ENCODE data around the gene ATP10A. TPM values are rescaled to one million over a fixed set of nuclear protein-coding genes. Genes with fewer than 3 reads are reported as not detected.

Gene ATP10A
- total RNA-seq, 4 donors from 2014 or later, result 14.1 to 44.3 (median 23.1) TPM

GRCh38 chr15:25664761-25665160 is 198.4 kb downstream of the ATP10A start:
- no peak for TF ChIP-seq CTCF (IDR thresholded peaks at IDR 0.05; ENCODE audit: low read depth)

DNA sequence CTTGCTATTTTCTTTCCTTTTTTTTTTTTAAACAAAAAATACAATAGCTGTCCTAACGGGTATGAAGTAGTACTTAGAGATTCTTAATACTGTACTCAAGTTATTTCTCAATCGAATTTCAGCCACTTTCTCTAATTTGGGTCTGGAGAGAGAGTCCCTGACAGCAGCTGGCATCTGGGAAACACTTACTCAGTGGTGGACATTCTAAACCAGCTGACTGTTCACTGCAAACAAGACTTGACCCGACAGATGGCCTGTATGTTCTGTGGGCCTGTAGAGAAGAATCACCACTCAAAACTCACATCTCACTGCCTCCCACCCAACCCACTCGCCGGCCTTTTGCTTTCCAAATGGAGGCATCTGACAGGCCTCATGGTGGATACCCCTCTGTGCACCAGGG is 199.6 kb downstream of the ATP10A start:
- no peak for TF ChIP-seq CTCF (IDR thresholded peaks at IDR 0.05; ENCODE audit: low read depth)

DNA sequence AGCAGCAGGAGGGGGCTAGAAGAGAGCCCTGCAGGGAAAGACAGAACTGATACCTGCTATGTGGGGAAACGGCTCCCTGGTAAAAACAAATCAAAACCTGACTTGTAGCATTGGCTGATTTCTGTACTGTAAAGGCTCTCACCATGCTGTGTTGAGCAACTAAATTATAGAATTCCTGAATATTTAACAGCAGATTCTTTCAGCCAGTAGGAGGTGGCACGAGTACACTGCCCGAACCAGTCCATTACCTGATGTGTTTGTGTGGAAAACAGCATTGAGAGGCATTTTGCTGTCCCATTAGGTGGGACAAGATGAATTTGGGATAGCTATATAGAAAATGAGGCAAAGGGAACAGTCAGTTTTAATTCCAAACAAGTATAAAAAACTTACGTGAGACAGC is 201.2 kb downstream of the ATP10A start:
- no peak for TF ChIP-seq CTCF (IDR thresholded peaks at IDR 0.05; ENCODE audit: low read depth)

DNA sequence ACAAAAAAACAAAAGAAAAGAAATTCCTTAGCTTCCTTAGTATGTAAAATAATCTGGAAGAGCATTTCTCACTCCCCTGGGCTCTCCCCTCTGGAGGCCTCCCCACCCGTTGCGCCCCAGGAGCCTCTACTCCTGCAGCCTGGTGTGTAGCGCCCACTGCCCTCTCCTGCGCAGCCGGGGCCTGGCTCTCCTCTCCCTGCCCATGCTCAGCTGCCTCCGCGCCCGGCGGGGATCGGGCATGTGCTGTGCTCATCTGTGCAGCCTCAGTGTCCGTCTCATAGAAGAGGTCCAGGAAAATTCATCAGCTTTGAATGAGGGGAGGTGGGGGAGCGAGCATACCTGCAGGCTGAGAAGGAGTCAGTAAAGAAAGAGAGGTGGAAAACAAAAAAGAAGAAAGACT is 203.9 kb downstream of the ATP10A start:
- no peak for TF ChIP-seq CTCF (IDR thresholded peaks at IDR 0.05; ENCODE audit: low read depth)

DNA sequence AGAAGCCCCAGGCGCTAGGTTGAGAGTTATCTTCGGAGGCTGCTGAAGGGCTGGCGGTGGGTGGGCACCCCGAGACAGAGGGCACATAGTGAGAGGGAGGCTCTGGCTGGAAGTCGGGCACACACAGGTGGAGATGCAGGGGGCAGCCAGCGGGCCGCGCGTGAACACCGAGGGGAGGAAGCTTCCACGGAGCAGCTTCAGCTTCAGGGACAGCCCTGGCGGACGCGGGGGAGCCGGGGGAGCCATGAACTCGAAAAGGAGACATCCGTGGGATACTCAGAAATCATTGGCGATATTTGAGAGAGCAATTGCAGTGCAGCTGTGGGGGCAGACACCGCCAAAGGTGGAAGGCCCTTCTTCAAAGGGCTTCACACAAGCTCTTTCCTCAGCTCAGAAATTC is 204.6 kb downstream of the ATP10A start:
- no peak for TF ChIP-seq CTCF (IDR thresholded peaks at IDR 0.05; ENCODE audit: low read depth)

DNA sequence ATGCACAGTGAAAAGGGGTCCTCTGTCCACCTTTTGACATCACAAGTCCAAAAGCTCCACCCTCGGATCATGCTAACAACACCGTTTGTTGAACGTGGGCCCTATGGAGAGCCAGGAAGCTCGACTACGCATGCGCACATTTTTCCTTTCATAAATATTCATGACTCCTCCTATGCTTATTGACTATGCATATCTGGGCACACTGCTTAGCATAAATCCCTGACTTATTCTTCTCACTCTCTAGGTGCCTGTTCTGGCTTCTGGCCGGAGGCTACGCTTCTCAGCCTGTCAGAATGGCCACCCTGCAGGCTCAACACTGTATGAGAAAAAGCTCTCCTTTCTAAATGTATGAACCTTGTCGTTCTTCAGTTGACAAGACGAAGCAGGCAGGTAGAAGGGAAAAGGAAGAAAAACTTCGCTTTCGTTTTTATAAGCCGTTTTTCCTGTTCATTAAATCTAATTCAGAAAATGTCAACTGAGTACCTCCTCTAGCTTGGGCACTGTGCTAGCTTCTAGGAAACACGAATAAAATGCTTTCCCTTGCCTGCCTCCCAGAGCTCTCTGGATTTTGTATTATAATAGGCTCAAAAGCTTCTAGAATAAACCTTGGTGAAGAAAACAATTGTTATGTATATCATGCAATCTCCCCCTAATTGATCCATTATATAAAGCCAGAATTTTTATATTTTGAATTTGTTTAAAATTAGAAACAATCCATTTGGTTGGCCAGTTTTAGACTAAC is 207.7 kb downstream of the ATP10A start:
- no peak for TF ChIP-seq CTCF (IDR thresholded peaks at IDR 0.05; ENCODE audit: low read depth)

DNA sequence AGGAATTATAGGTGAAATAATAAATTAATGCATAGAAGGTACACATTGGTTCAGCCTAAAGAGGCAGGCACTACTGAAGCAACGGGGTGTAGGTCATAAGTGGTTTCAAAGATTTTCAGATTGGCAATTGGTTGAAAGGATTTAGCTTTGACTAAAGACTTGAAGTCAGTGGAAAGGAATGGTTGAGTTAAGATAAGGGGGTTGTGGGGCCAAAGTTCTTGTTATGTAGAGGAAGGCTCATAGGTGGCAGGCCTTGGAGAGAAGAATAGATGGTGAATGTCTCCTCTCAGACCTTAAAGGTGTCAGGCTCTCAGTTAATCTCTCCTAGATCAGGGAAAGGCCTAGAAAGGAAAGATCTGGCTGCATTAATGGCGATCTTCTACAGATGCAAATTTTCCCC is 209.8 kb downstream of the ATP10A start:
- TF ChIP-seq CTCF (IDR thresholded peaks at IDR 0.05; ENCODE audit: low read depth), result no peak
